OCI-LY7 (cell line): Measurements from ENCODE around the gene LHX3.

Experiments
- EZH2phosphoT487 ChIP-seq: fragments of 200-600 bp; sonication (generic); IDR thresholded peaks from 2 replicates; pipeline ENCODE4 v1.6.1; 2018; ENCODE audit warnings: low read depth, borderline replicate concordance, mild to moderate bottlenecking, mixed run types, antibody characterized with exemption, low read length, moderate library complexity, mixed read lengths
- TF ChIP-seq, protein P1 (sequence below): fragments of 200-600 bp; sonication (generic); conservative IDR thresholded peaks from 2 replicates; pipeline ENCODE4 v1.5.1; 2014; ENCODE audit warnings: mild to moderate bottlenecking, antibody characterized with exemption, low read length, moderate library complexity, mixed read lengths

DNA sequence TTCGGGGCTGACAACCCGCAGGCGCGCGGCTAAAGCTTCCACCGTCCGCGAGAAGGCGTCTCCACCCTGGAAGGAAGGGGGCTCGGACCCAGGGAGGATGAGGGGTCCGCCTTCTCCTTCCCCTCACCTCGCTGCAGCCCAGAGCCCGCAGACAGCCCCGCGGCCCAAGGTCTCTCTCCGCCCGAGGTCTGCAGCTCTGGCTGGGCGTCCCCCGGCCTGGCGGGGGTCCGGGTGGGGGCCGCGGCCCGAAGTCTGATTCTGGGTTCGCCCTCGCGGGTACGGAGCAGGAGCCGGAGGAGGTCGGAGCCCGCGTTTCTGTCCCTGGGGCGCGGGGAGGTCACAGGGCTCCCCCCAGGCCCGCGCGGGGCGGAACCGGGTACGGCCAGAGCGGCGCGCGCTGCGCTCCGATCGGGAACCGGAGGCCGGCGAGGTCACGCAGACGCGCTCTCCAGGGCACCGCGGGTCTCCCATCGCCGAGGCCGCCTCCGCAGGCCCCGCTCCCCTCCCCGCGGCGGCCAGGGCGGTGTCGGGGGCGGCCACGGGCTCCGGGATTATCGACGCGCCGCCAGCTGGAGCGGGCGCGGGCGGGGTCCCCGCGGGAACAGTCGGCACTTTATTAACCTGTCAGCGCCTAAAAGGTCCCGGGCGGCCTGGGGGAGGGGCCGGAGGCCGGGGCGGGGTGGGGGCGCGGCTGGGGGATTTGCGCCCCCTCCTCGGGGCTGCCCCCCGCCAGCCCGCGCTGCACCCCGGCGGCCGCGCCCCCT, 11.6 kb downstream of the LHX3 start:
- TF ChIP-seq, protein P1, sequence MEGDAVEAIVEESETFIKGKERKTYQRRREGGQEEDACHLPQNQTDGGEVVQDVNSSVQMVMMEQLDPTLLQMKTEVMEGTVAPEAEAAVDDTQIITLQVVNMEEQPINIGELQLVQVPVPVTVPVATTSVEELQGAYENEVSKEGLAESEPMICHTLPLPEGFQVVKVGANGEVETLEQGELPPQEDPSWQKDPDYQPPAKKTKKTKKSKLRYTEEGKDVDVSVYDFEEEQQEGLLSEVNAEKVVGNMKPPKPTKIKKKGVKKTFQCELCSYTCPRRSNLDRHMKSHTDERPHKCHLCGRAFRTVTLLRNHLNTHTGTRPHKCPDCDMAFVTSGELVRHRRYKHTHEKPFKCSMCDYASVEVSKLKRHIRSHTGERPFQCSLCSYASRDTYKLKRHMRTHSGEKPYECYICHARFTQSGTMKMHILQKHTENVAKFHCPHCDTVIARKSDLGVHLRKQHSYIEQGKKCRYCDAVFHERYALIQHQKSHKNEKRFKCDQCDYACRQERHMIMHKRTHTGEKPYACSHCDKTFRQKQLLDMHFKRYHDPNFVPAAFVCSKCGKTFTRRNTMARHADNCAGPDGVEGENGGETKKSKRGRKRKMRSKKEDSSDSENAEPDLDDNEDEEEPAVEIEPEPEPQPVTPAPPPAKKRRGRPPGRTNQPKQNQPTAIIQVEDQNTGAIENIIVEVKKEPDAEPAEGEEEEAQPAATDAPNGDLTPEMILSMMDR = no peak
- TF ChIP-seq EZH2phosphoT487 = no peak
